HepG2 (cell line): ENCODE results near the gene SYTL3.

Experiments used
- CTCF ChIP-seq: sonication (generic); formaldehyde crosslinking; IDR thresholded peaks from 2 replicates; pipeline ENCODE4 v1.5.0; 2020; ENCODE audit warnings: mild to moderate bottlenecking, missing genetic modification reagents, moderate library complexity
- GRHL1 ChIP-seq: sonication (generic); formaldehyde crosslinking; conservative IDR thresholded peaks from 2 replicates; pipeline ENCODE4 v1.8.0; 2022; ENCODE audit warnings: missing genetic modification reagents
- HNRNPUL1 ChIP-seq: fragments of 200-400 bp; formaldehyde crosslinking; IDR thresholded peaks from 2 replicates; pipeline ENCODE4 v1.6.1; 2017; ENCODE audit warnings: low read depth, mild to moderate bottlenecking, low read length, moderate library complexity
- POLR2AphosphoS5 ChIP-seq: IDR thresholded peaks from 2 replicates; pipeline ENCODE4 v1.6.1; 2012; ENCODE audit warnings: low read depth, low read length
- ZBTB37 ChIP-seq: sonication (generic); formaldehyde crosslinking; IDR thresholded peaks from 2 replicates; pipeline ENCODE4 v1.4.0; 2020; ENCODE audit warnings: mild to moderate bottlenecking, missing genetic modification reagents
- ZBTB7B ChIP-seq: sonication (generic); formaldehyde crosslinking; IDR thresholded peaks from 2 replicates; pipeline ENCODE4 v1.4.0; 2020; ENCODE audit warnings: missing genetic modification reagents
- ZNF160 ChIP-seq: sonication (generic); formaldehyde crosslinking; IDR thresholded peaks from 2 replicates; pipeline ENCODE4 v1.8.0; 2022; ENCODE audit warnings: mild to moderate bottlenecking, inconsistent platforms, missing genetic modification reagents
- ZNF44 ChIP-seq: sonication (generic); formaldehyde crosslinking; IDR thresholded peaks from 2 replicates; pipeline ENCODE4 v1.5.1; 2020; ENCODE audit warnings: mild to moderate bottlenecking, missing genetic modification reagents
- ZNF740 ChIP-seq: sonication (generic); formaldehyde crosslinking; IDR thresholded peaks from 2 replicates; pipeline ENCODE4 v1.4.0; 2020; ENCODE audit warnings: missing genetic modification reagents

- no peak for TF ChIP-seq ZBTB7B
- TF ChIP-seq GRHL1 (CRISPR knock-in tag), result no peak
- no peak for TF ChIP-seq HNRNPUL1
- no peak for TF ChIP-seq POLR2AphosphoS5
- no peak for TF ChIP-seq ZNF160 (CRISPR knock-in tag)
- TF ChIP-seq ZBTB37 (CRISPR knock-in tag), result no peak
- no peak for TF ChIP-seq ZNF44
- no peak for TF ChIP-seq CTCF (CRISPR knock-in tag)
- TF ChIP-seq ZNF740 (CRISPR knock-in tag), result no peak
Observed at GRCh38 chr6:158603261-158604047, 46.4 kb upstream of the SYTL3 start.
